ENCODE results near the gene STARD13. TPM values are rescaled to one million over a fixed set of nuclear protein-coding genes. Genes with fewer than 3 reads are reported as not detected.

The STARD13 gene
- total RNA-seq, 3 donors from 2014 or later: 34.5 to 92.4 (median 35.2) TPM

DNA sequence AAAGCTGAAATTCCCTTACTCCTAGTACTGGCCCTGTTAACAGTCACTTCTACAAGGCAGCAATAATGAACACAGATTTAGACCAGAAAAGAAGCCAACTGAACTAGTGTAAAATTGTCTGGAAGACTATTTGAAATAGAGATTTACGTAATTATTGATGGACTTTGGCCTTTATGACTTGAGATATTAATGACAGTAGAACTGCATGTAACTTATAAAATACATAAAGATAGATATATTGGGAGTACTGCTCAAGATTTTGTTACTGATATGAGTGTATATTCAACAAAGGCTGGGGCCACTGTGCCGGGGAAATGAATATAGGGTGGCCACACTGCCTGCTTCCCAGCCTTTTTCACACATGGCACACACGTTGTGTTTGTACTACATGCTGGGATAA is 88.8 kb downstream of the STARD13 start:
- H3K4me1 ChIP-seq (ENCODE audit: low read depth): peaks cover 7% of the 10 kb centered on the region
- no peak overlapping the region for H3K4me3 ChIP-seq
- TF ChIP-seq, protein P1, sequence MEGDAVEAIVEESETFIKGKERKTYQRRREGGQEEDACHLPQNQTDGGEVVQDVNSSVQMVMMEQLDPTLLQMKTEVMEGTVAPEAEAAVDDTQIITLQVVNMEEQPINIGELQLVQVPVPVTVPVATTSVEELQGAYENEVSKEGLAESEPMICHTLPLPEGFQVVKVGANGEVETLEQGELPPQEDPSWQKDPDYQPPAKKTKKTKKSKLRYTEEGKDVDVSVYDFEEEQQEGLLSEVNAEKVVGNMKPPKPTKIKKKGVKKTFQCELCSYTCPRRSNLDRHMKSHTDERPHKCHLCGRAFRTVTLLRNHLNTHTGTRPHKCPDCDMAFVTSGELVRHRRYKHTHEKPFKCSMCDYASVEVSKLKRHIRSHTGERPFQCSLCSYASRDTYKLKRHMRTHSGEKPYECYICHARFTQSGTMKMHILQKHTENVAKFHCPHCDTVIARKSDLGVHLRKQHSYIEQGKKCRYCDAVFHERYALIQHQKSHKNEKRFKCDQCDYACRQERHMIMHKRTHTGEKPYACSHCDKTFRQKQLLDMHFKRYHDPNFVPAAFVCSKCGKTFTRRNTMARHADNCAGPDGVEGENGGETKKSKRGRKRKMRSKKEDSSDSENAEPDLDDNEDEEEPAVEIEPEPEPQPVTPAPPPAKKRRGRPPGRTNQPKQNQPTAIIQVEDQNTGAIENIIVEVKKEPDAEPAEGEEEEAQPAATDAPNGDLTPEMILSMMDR (IDR thresholded peaks at IDR 0.05): no peak
- no peak for ATAC-seq
- DNase-seq: no peak
- intact Hi-C loops (cut with DNase I, micrococcal nuclease): no loop called here
- no peaks in the 10 kb centered on the region for H3K36me3 ChIP-seq (ENCODE audit: low read depth)
- H3K9me3 ChIP-seq: no peaks in the 10 kb centered on the region

DNA sequence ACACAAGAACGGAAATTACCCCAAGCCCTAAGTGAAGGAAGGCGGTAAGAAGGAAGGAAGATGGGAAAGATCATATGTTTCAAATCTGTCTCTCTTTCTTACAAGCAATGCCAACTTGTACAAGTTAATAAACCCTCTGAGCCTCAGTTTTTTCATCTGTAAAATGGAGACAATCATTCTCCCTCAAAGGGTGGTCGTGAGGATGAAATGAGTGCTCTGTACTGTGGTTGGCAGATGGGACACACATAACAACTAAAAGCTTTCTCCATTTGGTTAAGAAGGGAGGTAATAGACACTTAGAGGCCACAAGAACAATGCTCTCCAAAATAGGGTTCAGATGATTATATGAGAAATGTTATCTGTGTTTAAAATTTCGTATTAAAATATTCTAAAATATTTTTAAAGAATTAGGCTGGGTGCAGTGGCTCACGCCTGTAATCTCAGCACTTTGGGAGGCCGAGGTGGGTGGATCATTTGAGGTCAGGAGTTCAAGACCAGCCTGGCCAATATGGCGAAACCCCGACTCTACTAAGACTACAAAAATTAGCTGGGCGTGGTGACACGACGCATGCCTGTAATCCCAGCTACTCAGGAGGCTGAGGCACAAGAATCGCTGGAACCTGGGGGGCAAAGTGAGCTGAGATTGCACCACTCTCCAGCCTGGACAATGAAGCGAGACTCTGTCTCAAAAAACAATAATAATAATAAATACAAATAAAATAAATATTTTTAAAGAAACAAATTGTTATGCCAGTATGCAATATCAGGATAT is 89.7 kb downstream of the STARD13 start:
- ATAC-seq (no peak), DNase-seq (no peak)
- no peaks in the 10 kb centered on the region for H3K9me3 ChIP-seq
- intact Hi-C loops (cut with DNase I, micrococcal nuclease): no loop called here
- TF ChIP-seq, protein P1 (IDR thresholded peaks at IDR 0.05): no peak
- no peaks in the 10 kb centered on the region for H3K36me3 ChIP-seq (ENCODE audit: low read depth)
- H3K4me1 ChIP-seq (ENCODE audit: low read depth): peaks cover 7% of the 10 kb centered on the region
- H3K4me3 ChIP-seq: no peak overlapping the region

DNA sequence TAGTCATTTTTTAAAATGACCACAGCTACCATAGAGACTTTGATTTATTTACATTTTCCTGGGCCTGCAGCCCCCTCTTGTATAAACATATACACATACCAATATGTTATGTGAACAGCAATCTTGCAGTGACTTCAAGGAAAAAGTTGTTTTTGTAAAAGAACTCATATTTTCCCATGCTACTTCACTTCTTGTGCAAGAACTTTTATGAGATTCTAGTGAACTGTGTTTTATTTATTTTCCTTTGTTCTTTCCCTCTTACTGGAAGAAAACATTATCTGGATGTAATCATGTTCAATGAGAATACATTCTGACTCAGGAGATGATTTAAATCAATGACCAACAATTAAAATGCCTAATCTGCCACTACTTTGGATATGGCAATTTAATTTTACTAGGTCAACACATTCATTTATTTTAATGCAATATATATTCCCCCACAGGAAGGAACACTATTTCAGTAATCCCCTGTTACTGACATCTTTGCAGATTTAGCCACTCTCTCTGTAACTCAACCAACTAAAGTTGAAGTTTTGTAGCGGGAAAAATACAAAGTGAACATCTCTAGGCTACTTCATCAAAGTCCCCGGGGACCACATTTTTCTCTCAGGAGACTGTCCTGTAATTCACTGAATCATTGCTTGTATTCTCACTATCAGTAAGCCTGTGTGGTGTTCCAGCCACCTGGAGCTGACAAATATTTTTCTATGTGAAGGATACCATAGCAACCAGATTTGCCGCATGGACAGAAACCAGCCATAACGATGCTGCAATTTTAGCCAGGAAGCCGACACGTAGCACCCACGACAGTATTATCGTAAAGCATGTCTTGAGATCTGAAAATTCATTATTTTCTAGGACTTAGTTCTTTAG is 90.5 kb downstream of the STARD13 start:
- peak; percentile 43 for ATAC-seq
- intact Hi-C loops (cut with DNase I, micrococcal nuclease): no loop called here
- H3K4me3 ChIP-seq: no peak overlapping the region
- no peaks in the 10 kb centered on the region for H3K36me3 ChIP-seq (ENCODE audit: low read depth)
- TF ChIP-seq, protein P1 (IDR thresholded peaks at IDR 0.05): no peak
- H3K4me1 ChIP-seq (ENCODE audit: low read depth): peaks cover 7% of the 10 kb centered on the region
- DNase-seq: no peak
- no peaks in the 10 kb centered on the region for H3K9me3 ChIP-seq

DNA sequence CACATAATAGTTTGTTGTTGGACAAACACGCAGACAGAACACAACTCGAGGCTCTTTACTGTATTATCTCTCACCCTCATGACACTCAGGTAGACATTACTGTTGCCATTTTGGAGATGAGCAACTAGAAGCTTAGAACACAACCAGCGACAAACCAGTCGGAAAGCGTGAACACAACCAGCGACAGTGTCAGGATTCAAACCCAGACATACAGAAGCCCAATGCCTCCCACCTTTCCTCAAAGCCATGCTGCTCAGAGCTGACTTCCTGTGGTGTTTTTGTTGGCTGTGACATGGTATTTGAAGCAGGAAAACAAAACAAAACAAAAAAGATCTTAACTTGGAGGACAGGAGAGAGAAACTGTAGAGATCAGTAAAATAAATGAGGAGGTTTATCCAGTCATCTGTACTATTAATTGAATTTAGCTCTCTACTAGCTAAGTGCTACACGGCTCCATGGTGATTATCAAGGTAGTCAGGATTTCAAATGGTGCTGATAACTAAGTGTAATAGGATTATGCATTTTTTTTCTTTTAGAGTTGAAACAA is 92.1 kb downstream of the STARD13 start:
- Histone ChIP-seq H3K4me1 (ENCODE audit: low read depth) (no peaks in the 10 kb centered on the region), H3K4me3 (no peak overlapping the region), H3K36me3 (ENCODE audit: low read depth) (no peaks in the 10 kb centered on the region), H3K9me3 (no peaks in the 10 kb centered on the region)
- intact Hi-C loops (cut with DNase I, micrococcal nuclease): no loop called here
- ATAC-seq (no peak), DNase-seq (no peak)
- TF ChIP-seq, protein P1 (IDR thresholded peaks at IDR 0.05): no peak

DNA sequence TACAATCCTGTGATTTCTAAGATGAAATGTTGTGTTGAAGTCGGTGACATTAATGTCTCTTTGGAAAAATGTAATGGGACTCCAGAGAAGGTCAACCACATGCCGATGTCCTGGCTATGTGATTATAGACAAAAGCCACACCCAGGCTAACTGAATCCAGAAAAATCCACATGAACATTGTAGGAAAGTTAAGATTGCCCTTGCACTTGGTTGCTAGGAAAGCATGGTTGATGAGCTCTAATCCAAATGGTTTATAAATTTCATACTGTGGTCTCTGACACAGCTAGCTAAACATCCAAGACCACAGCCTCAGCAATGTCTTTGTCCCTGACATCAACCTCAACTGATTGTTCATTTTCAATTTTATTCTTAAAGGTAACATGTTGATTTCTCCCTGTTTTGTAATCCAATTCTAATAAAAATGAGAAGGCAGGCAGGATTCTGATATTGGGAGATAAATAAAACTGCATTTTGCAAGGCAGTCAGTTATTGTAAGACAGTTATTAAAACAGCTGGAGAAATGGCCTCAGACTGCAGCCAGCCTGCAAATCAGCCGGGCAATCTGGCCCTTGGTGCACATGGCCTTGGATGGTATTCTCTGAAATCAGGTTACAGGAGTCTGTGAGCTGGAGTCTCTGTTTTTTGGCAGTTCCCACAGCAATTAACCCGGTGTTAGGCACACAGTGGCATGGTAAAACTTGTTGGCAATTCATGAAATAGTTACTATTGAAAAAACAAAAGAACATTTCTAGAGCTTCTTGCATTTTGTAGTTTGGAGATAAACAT is 93.9 kb downstream of the STARD13 start:
- H3K4me1 ChIP-seq (ENCODE audit: low read depth): no peaks in the 10 kb centered on the region
- H3K36me3 ChIP-seq (ENCODE audit: low read depth): no peaks in the 10 kb centered on the region
- no peaks in the 10 kb centered on the region for H3K9me3 ChIP-seq
- ATAC-seq (no peak), DNase-seq (no peak)
- intact Hi-C loops (cut with DNase I, micrococcal nuclease): no loop called here
- no peak overlapping the region for H3K4me3 ChIP-seq
- TF ChIP-seq, protein P1 (IDR thresholded peaks at IDR 0.05): no peak
